ENCODE data around the gene GALC.

Gene GALC

GRCh38 chr14:87999277-87999676 is 6.3 kb upstream of the GALC start:
- H3K9me3 Mint-ChIP-seq = peaks cover 2% of the 10 kb centered on the region
- peaks cover 14% of the 10 kb centered on the region for H3K36me3 Mint-ChIP-seq
- no peak overlapping the region for H3K4me3 Mint-ChIP-seq
- DNase-seq = no peak
- no peaks in the 10 kb centered on the region for H3K27me3 Mint-ChIP-seq
- no peak overlapping the region for H3K27ac Mint-ChIP-seq
- H3K4me1 Mint-ChIP-seq = peaks cover 62% of the 10 kb centered on the region
- CTCF ChIA-PET = no interaction called here

- no peak for DNase-seq
- H3K36me3 Mint-ChIP-seq = peaks cover 14% of the 10 kb centered on the region
- H3K4me3 Mint-ChIP-seq = no peak overlapping the region
- H3K4me1 Mint-ChIP-seq = peaks cover 66% of the 10 kb centered on the region
- CTCF ChIA-PET = no interaction called here
- H3K9me3 Mint-ChIP-seq = peaks cover 2% of the 10 kb centered on the region
- no peak overlapping the region for H3K27ac Mint-ChIP-seq
- no peaks in the 10 kb centered on the region for H3K27me3 Mint-ChIP-seq
Observed at GRCh38 chr14:87998482-87998881, 5.5 kb upstream of the GALC start.

GRCh38 chr14:87996291-87996592 is 3.3 kb upstream of the GALC start:
- no peak for DNase-seq
- Mint-ChIP-seq H3K27me3 (no peaks in the 10 kb centered on the region), H3K9me3 (no peaks in the 10 kb centered on the region), H3K4me1 (peaks cover 65% of the 10 kb centered on the region), H3K36me3 (peaks cover 8% of the 10 kb centered on the region), H3K4me3 (no peak overlapping the region), H3K27ac (no peak overlapping the region)
- CTCF ChIA-PET = interaction anchor here (1.8 to 2.1 kb wide), 2 partner anchors 18 to 172 kb away, joined by 5 to 8 read pairs; no protein-coding TSS in a partner anchor

- peaks cover 63% of the 10 kb centered on the region for H3K4me1 Mint-ChIP-seq
- no peak overlapping the region for H3K4me3 Mint-ChIP-seq
- H3K36me3 Mint-ChIP-seq = peaks cover 6% of the 10 kb centered on the region
- H3K27me3 Mint-ChIP-seq = no peaks in the 10 kb centered on the region
- no peaks in the 10 kb centered on the region for H3K9me3 Mint-ChIP-seq
- DNase-seq = no peak
- no peak overlapping the region for H3K27ac Mint-ChIP-seq
- CTCF ChIA-PET = interaction anchor here (0.9 to 2.1 kb wide), 3 partner anchors 13 to 173 kb away, joined by 4 to 8 read pairs (median 5); no protein-coding TSS in a partner anchor
Observed at GRCh38 chr14:87995500-87996290, 2.7 kb upstream of the GALC start.

- no peaks in the 10 kb centered on the region for H3K9me3 Mint-ChIP-seq
- H3K36me3 Mint-ChIP-seq = peaks cover 4% of the 10 kb centered on the region
- CTCF ChIA-PET = interaction anchor here (0.9 to 2.1 kb wide), 4 partner anchors 12 to 174 kb away, joined by 3 to 8 read pairs (median 4); no protein-coding TSS in a partner anchor
- H3K4me1 Mint-ChIP-seq = peaks cover 65% of the 10 kb centered on the region
- no peaks in the 10 kb centered on the region for H3K27me3 Mint-ChIP-seq
- DNase-seq = no peak
- H3K27ac Mint-ChIP-seq = peak overlapping the region; percentile 77
- H3K4me3 Mint-ChIP-seq = no peak overlapping the region
Observed at GRCh38 chr14:87994974-87995373, 2.0 kb upstream of the GALC start.

- no peaks in the 10 kb centered on the region for H3K27me3 Mint-ChIP-seq
- peaks cover 55% of the 10 kb centered on the region for H3K4me1 Mint-ChIP-seq
- DNase-seq = no peak
- peaks cover 4% of the 10 kb centered on the region for H3K36me3 Mint-ChIP-seq
- peak overlapping the region; percentile 81 for H3K4me3 Mint-ChIP-seq
- H3K27ac Mint-ChIP-seq = peak overlapping the region; percentile 91
- CTCF ChIA-PET = interaction anchor here (0.9 to 1.8 kb wide), 2 partner anchors 10 to 178 kb away, joined by 4 to 5 read pairs; no protein-coding TSS in a partner anchor
- no peaks in the 10 kb centered on the region for H3K9me3 Mint-ChIP-seq
Observed at GRCh38 chr14:87992346-87992717, 650 bp downstream of the GALC start.

- peaks cover 44% of the 10 kb centered on the region for H3K4me1 Mint-ChIP-seq
- CTCF ChIA-PET = no interaction called here
- H3K27ac Mint-ChIP-seq = no peak overlapping the region
- H3K36me3 Mint-ChIP-seq = peaks cover 10% of the 10 kb centered on the region
- DNase-seq = no peak
- no peak overlapping the region for H3K4me3 Mint-ChIP-seq
- H3K27me3 Mint-ChIP-seq = no peaks in the 10 kb centered on the region
- no peaks in the 10 kb centered on the region for H3K9me3 Mint-ChIP-seq
Observed at GRCh38 chr14:87990682-87991081, 2.3 kb downstream of the GALC start.

GRCh38 chr14:87989956-87990299 is 3.1 kb downstream of the GALC start:
- H3K27ac Mint-ChIP-seq = no peak overlapping the region
- no peak for DNase-seq
- no peaks in the 10 kb centered on the region for H3K27me3 Mint-ChIP-seq
- peaks cover 10% of the 10 kb centered on the region for H3K36me3 Mint-ChIP-seq
- no peaks in the 10 kb centered on the region for H3K9me3 Mint-ChIP-seq
- CTCF ChIA-PET = no interaction called here
- peaks cover 36% of the 10 kb centered on the region for H3K4me1 Mint-ChIP-seq
- H3K4me3 Mint-ChIP-seq = no peak overlapping the region

- Mint-ChIP-seq H3K4me3 (no peak overlapping the region), H3K36me3 (peaks cover 9% of the 10 kb centered on the region), H3K4me1 (peaks cover 31% of the 10 kb centered on the region), H3K27ac (no peak overlapping the region), H3K27me3 (no peaks in the 10 kb centered on the region), H3K9me3 (no peaks in the 10 kb centered on the region)
- CTCF ChIA-PET = no interaction called here
- DNase-seq = no peak
Observed at GRCh38 chr14:87989221-87989955, 3.6 kb downstream of the GALC start.

- Mint-ChIP-seq H3K36me3 (peaks cover 37% of the 10 kb centered on the region), H3K27ac (no peak overlapping the region), H3K9me3 (no peaks in the 10 kb centered on the region), H3K27me3 (no peaks in the 10 kb centered on the region), H3K4me3 (no peak overlapping the region), H3K4me1 (no peaks in the 10 kb centered on the region)
- CTCF ChIA-PET = no interaction called here
- DNase-seq = no peak
Observed at GRCh38 chr14:87979689-87980088, 13.3 kb downstream of the GALC start.

GRCh38 chr14:87975636-87976035 is 17.3 kb downstream of the GALC start:
- H3K27ac Mint-ChIP-seq = no peak overlapping the region
- H3K4me1 Mint-ChIP-seq = no peaks in the 10 kb centered on the region
- H3K27me3 Mint-ChIP-seq = no peaks in the 10 kb centered on the region
- no peak for DNase-seq
- CTCF ChIA-PET = no interaction called here
- no peak overlapping the region for H3K4me3 Mint-ChIP-seq
- H3K9me3 Mint-ChIP-seq = no peaks in the 10 kb centered on the region
- peaks cover 31% of the 10 kb centered on the region for H3K36me3 Mint-ChIP-seq

GRCh38 chr14:87971010-87971409 is 22.0 kb downstream of the GALC start:
- Mint-ChIP-seq H3K4me1 (no peaks in the 10 kb centered on the region), H3K4me3 (no peak overlapping the region), H3K9me3 (no peaks in the 10 kb centered on the region), H3K27ac (no peak overlapping the region), H3K36me3 (peaks cover 27% of the 10 kb centered on the region), H3K27me3 (no peaks in the 10 kb centered on the region)
- CTCF ChIA-PET = no interaction called here
- DNase-seq = no peak

- Mint-ChIP-seq H3K36me3 (peaks cover 35% of the 10 kb centered on the region), H3K27me3 (no peaks in the 10 kb centered on the region), H3K27ac (no peak overlapping the region), H3K9me3 (no peaks in the 10 kb centered on the region), H3K4me1 (no peaks in the 10 kb centered on the region), H3K4me3 (no peak overlapping the region)
- DNase-seq = no peak
- CTCF ChIA-PET = interaction anchor here (1.7 kb wide), 1 partner anchor 201 kb away, joined by 3 read pairs; no protein-coding TSS in a partner anchor
Observed at GRCh38 chr14:87967496-87967895, 25.5 kb downstream of the GALC start.

- CTCF ChIA-PET = interaction anchor here (1.0 kb wide), 1 partner anchor 21 kb away, joined by 3 read pairs; no protein-coding TSS in a partner anchor
- no peak overlapping the region for H3K4me3 Mint-ChIP-seq
- H3K4me1 Mint-ChIP-seq = no peaks in the 10 kb centered on the region
- H3K9me3 Mint-ChIP-seq = no peaks in the 10 kb centered on the region
- H3K27me3 Mint-ChIP-seq = no peaks in the 10 kb centered on the region
- no peak for DNase-seq
- no peak overlapping the region for H3K27ac Mint-ChIP-seq
- peaks cover 37% of the 10 kb centered on the region for H3K36me3 Mint-ChIP-seq
Observed at GRCh38 chr14:87966816-87967215, 26.2 kb downstream of the GALC start.

- no peak overlapping the region for H3K27ac Mint-ChIP-seq
- H3K27me3 Mint-ChIP-seq = no peaks in the 10 kb centered on the region
- no peak for DNase-seq
- no peak overlapping the region for H3K4me3 Mint-ChIP-seq
- CTCF ChIA-PET = no interaction called here
- H3K4me1 Mint-ChIP-seq = peaks cover 11% of the 10 kb centered on the region
- peaks cover 2% of the 10 kb centered on the region for H3K9me3 Mint-ChIP-seq
- peaks cover 54% of the 10 kb centered on the region for H3K36me3 Mint-ChIP-seq
Observed at GRCh38 chr14:87961246-87961645, 31.7 kb downstream of the GALC start.

Measured in activated naive CD4-positive, alpha-beta T cell treated with anti-CD3 and anti-CD28 coated beads, Interleukin-2, amount 10 ng/mL, durations not matched to agents 7 days and 5 days (primary cell).